ENCODE measurements around the gene CSRP3. TPM values are rescaled to one million over a fixed set of nuclear protein-coding genes. Genes with fewer than 3 reads are reported as not detected.

The CSRP3 gene
- total and polyA plus RNA-seq, 2 donors (not counting 1 experiment from before 2014, with no cell fraction given) = not detected

DNA sequence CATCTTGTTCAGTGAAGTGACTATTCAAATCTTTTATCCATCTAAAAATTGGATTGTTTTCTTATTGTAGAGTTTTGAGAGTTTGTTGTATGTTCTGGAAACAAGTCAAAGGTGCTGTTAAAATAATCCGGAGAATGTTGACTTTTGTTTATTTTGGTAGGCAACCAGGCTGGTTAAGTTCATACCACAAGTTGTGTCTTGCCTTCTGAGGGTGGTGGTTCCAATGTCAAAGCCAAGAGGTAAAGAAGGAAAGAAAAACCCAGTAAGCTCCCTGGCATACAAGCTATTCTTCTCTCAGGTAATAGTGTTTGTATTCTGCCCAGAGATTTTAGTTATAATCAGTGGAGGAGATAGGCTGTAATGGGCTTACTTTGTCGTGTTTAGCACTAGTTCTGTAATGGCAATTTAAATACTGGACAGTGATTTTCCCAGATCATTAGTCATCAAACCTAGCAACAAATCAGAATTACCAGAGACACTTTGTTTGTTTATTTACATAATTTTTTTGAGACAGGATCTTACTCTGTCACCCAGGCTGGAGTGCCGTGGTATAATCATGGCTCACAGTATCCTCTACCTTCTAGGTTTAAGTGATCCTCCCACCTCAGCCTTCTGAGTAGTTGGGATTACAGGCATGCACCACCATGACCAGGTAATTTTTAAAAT lies 15.1 kb upstream of the CSRP3 start:
- H4K20me1 ChIP-seq (ENCODE audit: control insufficient read depth, extremely low read depth, insufficient read depth, low read length) = no peaks in the 10 kb centered on the region
- DNase-seq (ENCODE audit: low read depth in 2 of 2) = peak in 1 of 2 donors; percentile 19
- peaks cover 20% of the 10 kb centered on the region for H3K27me3 ChIP-seq (ENCODE audit: control insufficient read depth, insufficient read depth, low read length)
- H3K27ac ChIP-seq (ENCODE audit: insufficient read depth, low read length) = no peak overlapping the region
- H3K9ac ChIP-seq (ENCODE audit: insufficient read depth, low read length) = no peak overlapping the region
- no peak overlapping the region for H3K4me3 ChIP-seq (replicated peaks in 1 of 4; ENCODE audit: control extremely low read depth in 1 of 4, insufficient read depth in 1 of 4, low read depth in 3 of 4, low read length in 4 of 4)
- TF ChIP-seq, protein P1, sequence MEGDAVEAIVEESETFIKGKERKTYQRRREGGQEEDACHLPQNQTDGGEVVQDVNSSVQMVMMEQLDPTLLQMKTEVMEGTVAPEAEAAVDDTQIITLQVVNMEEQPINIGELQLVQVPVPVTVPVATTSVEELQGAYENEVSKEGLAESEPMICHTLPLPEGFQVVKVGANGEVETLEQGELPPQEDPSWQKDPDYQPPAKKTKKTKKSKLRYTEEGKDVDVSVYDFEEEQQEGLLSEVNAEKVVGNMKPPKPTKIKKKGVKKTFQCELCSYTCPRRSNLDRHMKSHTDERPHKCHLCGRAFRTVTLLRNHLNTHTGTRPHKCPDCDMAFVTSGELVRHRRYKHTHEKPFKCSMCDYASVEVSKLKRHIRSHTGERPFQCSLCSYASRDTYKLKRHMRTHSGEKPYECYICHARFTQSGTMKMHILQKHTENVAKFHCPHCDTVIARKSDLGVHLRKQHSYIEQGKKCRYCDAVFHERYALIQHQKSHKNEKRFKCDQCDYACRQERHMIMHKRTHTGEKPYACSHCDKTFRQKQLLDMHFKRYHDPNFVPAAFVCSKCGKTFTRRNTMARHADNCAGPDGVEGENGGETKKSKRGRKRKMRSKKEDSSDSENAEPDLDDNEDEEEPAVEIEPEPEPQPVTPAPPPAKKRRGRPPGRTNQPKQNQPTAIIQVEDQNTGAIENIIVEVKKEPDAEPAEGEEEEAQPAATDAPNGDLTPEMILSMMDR (conservative IDR thresholded peaks at IDR 0.05 in 1 of 2, IDR thresholded peaks at IDR 0.05 in 1 of 2; ENCODE audit: low read depth in 1 of 2, low read length in 2 of 2) = no peak
- no peak for TF ChIP-seq EZH2 (IDR thresholded peaks at IDR 0.05; ENCODE audit: low read length, missing control alignments)
- no peak overlapping the region for H2AFZ ChIP-seq (ENCODE audit: low read length)
- H3K79me2 ChIP-seq (ENCODE audit: control insufficient read depth, insufficient read depth, low read length) = no peaks in the 10 kb centered on the region
- H3K4me2 ChIP-seq (ENCODE audit: extremely low read depth, insufficient read depth, low read length) = no peak overlapping the region
- no peaks in the 10 kb centered on the region for H3K4me1 ChIP-seq (ENCODE audit: control insufficient read depth, extremely low read depth, insufficient read depth, low read length)
- no peaks in the 10 kb centered on the region for H3K36me3 ChIP-seq (ENCODE audit: control insufficient read depth, insufficient read depth, low read length)
- no peaks in the 10 kb centered on the region for H3K9me3 ChIP-seq (ENCODE audit: control insufficient read depth, insufficient read depth, low read depth, low read length)

DNA sequence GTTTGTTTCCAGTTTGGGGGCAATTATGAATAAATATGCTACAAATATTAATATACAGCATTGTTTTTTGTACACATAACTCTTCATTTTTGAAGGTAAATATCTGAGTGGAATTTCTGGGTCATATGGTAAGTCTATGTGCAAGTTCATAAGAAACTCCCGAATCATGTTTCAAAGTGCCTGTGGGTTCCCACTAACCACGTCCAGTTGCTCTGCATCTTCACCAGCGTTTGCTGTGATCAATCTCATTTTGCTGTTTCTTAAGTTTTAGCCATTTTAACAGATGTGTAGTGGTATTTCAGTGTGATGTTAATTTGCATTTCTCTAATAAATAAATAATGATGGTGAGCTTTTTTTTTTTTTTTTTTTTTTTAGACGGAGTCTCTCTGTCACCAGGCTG lies 14.2 kb upstream of the CSRP3 start:
- peaks cover 20% of the 10 kb centered on the region for H3K27me3 ChIP-seq (ENCODE audit: control insufficient read depth, insufficient read depth, low read length)

DNA sequence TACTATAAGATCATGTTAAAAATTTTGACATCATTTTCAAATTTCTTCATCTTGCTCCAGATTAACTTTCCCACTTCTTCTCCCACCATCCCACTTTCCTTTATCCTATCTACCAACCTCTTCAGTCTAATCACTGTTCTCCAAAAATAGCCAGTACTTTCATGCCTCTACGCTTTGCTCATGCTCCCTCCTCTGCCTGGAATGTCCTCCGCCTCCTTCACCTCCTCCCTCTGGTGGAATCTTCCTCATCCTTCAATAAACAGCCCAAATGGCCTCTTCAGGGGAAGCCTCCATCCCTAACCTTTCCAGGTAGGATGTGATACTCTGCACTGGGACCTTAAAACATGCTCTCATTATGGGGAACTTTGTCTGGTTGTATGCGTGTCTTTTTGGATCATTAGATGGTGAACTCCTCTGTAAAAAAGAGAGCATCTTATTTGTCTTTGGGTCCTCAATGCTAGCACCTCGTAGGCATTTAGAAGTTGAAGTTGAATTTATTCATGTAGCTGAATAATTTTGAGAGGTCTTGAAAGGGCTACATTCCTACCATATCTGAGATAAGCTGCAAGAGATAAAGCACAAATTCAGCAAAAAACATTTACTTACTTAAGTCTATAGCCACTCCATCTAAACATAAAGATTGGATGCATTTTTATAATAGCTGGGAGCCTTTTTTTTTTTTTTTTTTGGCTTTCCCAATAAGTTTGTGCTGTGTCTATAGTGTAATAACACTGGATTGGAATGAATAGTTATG lies 8.0 kb upstream of the CSRP3 start:
- no peak overlapping the region for H3K27ac ChIP-seq (ENCODE audit: insufficient read depth, low read length)
- TF ChIP-seq, protein P1 (conservative IDR thresholded peaks at IDR 0.05 in 1 of 2, IDR thresholded peaks at IDR 0.05 in 1 of 2; ENCODE audit: low read depth in 1 of 2, low read length in 2 of 2) = no peak
- no peak for TF ChIP-seq EZH2 (IDR thresholded peaks at IDR 0.05; ENCODE audit: low read length, missing control alignments)
- H4K20me1 ChIP-seq (ENCODE audit: control insufficient read depth, extremely low read depth, insufficient read depth, low read length) = no peaks in the 10 kb centered on the region
- no peak overlapping the region for H2AFZ ChIP-seq (ENCODE audit: low read length)
- no peak overlapping the region for H3K9ac ChIP-seq (ENCODE audit: insufficient read depth, low read length)
- H3K9me3 ChIP-seq (ENCODE audit: control insufficient read depth, insufficient read depth, low read depth, low read length) = no peaks in the 10 kb centered on the region
- no peak overlapping the region for H3K4me2 ChIP-seq (ENCODE audit: extremely low read depth, insufficient read depth, low read length)
- no peak overlapping the region for H3K4me3 ChIP-seq (replicated peaks in 1 of 4; ENCODE audit: control extremely low read depth in 1 of 4, insufficient read depth in 1 of 4, low read depth in 3 of 4, low read length in 4 of 4)
- H3K79me2 ChIP-seq (ENCODE audit: control insufficient read depth, insufficient read depth, low read length) = no peaks in the 10 kb centered on the region
- no peaks in the 10 kb centered on the region for H3K4me1 ChIP-seq (ENCODE audit: control insufficient read depth, extremely low read depth, insufficient read depth, low read length)
- H3K27me3 ChIP-seq (ENCODE audit: control insufficient read depth, insufficient read depth, low read length) = peaks cover 13% of the 10 kb centered on the region
- H3K36me3 ChIP-seq (ENCODE audit: control insufficient read depth, insufficient read depth, low read length) = no peaks in the 10 kb centered on the region
- DNase-seq (ENCODE audit: low read depth in 2 of 2) = peak in 1 of 2 donors; percentile 39

More for the DNA sequence above, 14.2 kb upstream of the CSRP3 start:
- H3K9me3 ChIP-seq (ENCODE audit: control insufficient read depth, insufficient read depth, low read depth, low read length) = no peaks in the 10 kb centered on the region
- no peaks in the 10 kb centered on the region for H4K20me1 ChIP-seq (ENCODE audit: control insufficient read depth, extremely low read depth, insufficient read depth, low read length)
- no peaks in the 10 kb centered on the region for H3K36me3 ChIP-seq (ENCODE audit: control insufficient read depth, insufficient read depth, low read length)
- H3K9ac ChIP-seq (ENCODE audit: insufficient read depth, low read length) = no peak overlapping the region
- H3K4me2 ChIP-seq (ENCODE audit: extremely low read depth, insufficient read depth, low read length) = no peak overlapping the region
- no peak overlapping the region for H3K4me3 ChIP-seq (replicated peaks in 1 of 4; ENCODE audit: control extremely low read depth in 1 of 4, insufficient read depth in 1 of 4, low read depth in 3 of 4, low read length in 4 of 4)
- no peaks in the 10 kb centered on the region for H3K79me2 ChIP-seq (ENCODE audit: control insufficient read depth, insufficient read depth, low read length)
- TF ChIP-seq, protein P1 (conservative IDR thresholded peaks at IDR 0.05 in 1 of 2, IDR thresholded peaks at IDR 0.05 in 1 of 2; ENCODE audit: low read depth in 1 of 2, low read length in 2 of 2) = no peak
- no peak for TF ChIP-seq EZH2 (IDR thresholded peaks at IDR 0.05; ENCODE audit: low read length, missing control alignments)
- no peaks in the 10 kb centered on the region for H3K4me1 ChIP-seq (ENCODE audit: control insufficient read depth, extremely low read depth, insufficient read depth, low read length)
- H3K27ac ChIP-seq (ENCODE audit: insufficient read depth, low read length) = no peak overlapping the region
- no peak for DNase-seq (ENCODE audit: low read depth in 2 of 2)
- H2AFZ ChIP-seq (ENCODE audit: low read length) = no peak overlapping the region

Data from fibroblast of lung (primary cell).